Coronary artery (tissue), 2 donors: Measurements from ENCODE around the gene KRTAP10-1.

Source experiments
- DNase-seq: peaks from one replicate; pipeline ENCODE4 v3.0.0-alpha.2; 2017; ENCODE audit warnings: low spot score
- H3K27ac ChIP-seq, 2 donors: fragments of 200-600 bp; sonication (generic); one replicate each; pipeline ENCODE4 v1.5.1; 2016 to 2019
- H3K4me3 ChIP-seq: fragments of 200-600 bp; sonication (generic); 2 replicates; pipeline ENCODE4 v1.5.1; 2016; ENCODE audit warnings: mild to moderate bottlenecking, moderate library complexity
- TF ChIP-seq, protein P1 (sequence below): fragments of 200-600 bp; sonication (generic); IDR thresholded peaks from one replicate; pipeline ENCODE4 v1.5.1; 2019; ENCODE audit warnings: antibody characterized with exemption

KRTAP10-1 gene

DNA sequence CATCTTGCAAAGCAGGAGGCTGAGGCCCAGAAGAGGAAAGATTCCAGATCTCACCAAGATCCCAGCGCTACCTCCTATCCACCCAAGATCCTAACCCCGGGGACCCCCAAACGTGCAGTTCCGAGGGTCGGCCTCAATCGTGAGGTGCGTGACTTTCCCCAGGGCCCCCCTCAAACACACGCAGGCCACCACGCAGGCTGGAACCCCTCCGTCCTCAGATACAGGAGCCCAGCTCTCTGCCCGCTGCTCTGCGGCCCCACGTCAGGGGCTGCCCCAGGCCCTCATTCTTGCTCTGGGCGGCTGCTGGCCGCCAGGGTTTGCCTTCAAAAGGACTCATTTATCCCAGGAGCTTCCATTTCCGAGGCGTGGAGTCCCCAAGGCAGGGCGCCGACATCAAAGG lies 39.9 kb downstream of the KRTAP10-1 start:
- TF ChIP-seq, protein P1, sequence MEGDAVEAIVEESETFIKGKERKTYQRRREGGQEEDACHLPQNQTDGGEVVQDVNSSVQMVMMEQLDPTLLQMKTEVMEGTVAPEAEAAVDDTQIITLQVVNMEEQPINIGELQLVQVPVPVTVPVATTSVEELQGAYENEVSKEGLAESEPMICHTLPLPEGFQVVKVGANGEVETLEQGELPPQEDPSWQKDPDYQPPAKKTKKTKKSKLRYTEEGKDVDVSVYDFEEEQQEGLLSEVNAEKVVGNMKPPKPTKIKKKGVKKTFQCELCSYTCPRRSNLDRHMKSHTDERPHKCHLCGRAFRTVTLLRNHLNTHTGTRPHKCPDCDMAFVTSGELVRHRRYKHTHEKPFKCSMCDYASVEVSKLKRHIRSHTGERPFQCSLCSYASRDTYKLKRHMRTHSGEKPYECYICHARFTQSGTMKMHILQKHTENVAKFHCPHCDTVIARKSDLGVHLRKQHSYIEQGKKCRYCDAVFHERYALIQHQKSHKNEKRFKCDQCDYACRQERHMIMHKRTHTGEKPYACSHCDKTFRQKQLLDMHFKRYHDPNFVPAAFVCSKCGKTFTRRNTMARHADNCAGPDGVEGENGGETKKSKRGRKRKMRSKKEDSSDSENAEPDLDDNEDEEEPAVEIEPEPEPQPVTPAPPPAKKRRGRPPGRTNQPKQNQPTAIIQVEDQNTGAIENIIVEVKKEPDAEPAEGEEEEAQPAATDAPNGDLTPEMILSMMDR = no peak
- H3K4me3 ChIP-seq = no peak overlapping the region
- no peak for DNase-seq
- no peak overlapping the region for H3K27ac ChIP-seq

DNA sequence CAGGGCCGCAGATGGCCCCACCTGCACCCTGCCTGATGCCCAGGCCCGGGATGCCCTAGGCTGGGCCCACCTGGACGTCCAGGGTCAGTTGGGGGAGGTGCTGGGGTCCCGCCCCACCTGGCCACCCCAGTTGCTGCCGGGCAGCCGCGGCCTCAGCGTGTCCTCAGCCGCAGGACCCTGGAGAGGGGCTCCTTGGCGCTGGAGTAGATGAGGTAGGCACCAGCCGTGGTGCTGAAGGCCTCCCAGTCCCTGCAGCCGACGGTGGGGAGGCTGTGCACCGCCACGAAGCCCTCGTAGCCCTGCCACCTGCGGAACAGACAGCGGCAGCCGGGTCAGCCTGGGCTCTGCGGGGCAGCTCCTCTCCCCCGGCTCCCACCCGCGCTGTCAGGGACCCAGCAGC lies 40.4 kb downstream of the KRTAP10-1 start:
- no peak for DNase-seq
- TF ChIP-seq, protein P1 = no peak
- Histone ChIP-seq H3K27ac (no peak overlapping the region), H3K4me3 (no peak overlapping the region)

DNA sequence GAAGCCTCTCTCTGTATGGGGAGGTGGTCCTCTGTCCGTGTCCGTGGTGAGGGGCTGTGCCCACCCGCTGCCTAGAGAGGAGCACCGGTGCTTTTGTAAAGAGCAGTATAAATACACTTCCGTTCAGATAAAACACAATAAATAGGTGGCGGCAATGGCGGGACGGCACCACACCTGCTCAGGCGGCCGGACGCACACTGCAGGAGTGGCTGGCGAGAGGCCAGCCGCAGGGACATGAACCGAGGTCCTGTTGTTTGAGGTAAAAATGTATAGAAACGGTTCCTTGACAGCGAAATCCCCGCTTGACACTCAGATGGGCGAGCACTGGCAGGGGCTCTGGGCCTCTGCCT lies 40.8 kb downstream of the KRTAP10-1 start:
- no peak overlapping the region for H3K4me3 ChIP-seq
- no peak overlapping the region for H3K27ac ChIP-seq
- DNase-seq = no peak
- TF ChIP-seq, protein P1 = no peak

DNA sequence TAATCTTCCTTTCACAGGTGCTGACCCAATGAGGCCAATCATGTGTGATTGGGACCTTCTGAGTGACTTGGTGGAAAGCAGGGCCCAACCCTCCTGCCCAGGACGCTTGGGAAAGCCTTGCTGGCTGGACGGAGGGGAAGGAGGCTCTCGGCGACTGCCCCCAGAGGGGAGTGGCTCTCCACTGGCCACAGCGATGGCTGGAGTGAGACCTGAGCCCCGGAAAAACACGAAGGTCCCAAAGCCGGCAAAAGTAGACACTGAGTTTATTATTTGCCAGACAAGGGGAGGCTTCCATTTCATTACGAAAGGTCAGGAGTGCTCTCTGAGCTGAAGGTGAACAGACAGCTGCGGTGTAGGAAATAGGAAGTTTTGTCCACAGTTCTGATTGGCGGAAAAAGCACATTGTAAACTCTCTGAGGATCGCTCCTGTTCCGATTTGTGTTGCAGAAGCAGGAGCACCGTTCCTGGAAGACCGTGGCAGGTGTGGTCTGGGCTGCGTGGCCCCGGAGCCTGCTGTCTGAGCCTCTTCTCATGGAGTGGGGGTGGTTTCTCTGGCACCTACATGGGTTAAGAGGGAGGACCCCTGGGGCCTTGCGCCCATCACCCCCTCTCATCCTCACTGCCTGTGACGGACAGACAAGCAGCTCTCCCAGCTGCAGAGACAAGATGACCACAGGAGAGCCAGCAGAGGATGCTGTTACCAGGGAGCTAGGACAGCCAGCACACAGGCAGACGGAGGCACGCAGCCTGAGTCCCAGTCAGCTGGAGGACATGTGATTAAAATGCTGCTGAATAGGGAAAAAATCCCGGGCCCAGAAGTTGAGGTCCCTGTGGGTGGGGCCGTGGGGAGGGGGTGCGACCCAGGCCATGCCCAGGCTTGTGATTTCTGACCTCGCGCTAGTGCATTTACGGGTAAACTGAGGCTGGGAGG lies 41.5 kb downstream of the KRTAP10-1 start:
- Histone ChIP-seq H3K4me3 (no peak overlapping the region), H3K27ac (no peak overlapping the region)
- TF ChIP-seq, protein P1 = no peak
- no peak for DNase-seq

GRCh38 chr21:44497703-44498126 lies 42.3 kb downstream of the KRTAP10-1 start:
- TF ChIP-seq, protein P1 = no peak
- Histone ChIP-seq H3K4me3 (no peak overlapping the region), H3K27ac (no peak overlapping the region)
- no peak for DNase-seq

- Histone ChIP-seq H3K27ac (peak overlapping the region in 1 of 2 donors; percentile 37), H3K4me3 (no peak overlapping the region)
- no peak for DNase-seq
- TF ChIP-seq, protein P1 = no peak
Observed at GRCh38 chr21:44496564-44497550, 43.1 kb downstream of the KRTAP10-1 start.
